Neural cell (in vitro differentiated cells): ENCODE results near the gene KCNJ1. TPM values are rescaled to one million over a fixed set of nuclear protein-coding genes. Genes with fewer than 3 reads are reported as not detected.

ENCODE experiments used
- H2AFZ ChIP-seq: fragments of 200-600, 300-800 bp; sonication (generic), shearing (Covaris generic); 2 replicates; pipeline ENCODE4 v1.6.0; 2014; ENCODE audit warnings: low read depth, mild to moderate bottlenecking, antibody characterized with exemption, low read length, moderate library complexity
- H3F3A ChIP-seq: fragments of 200-600 bp; shearing (Covaris generic); 2 replicates; pipeline ENCODE4 v1.6.1; 2016; ENCODE audit warnings: mild to moderate bottlenecking, moderate library complexity, mixed read lengths, antibody characterized with exemption, low read length; ENCODE audit not compliant: insufficient read depth, poor library complexity, severe bottlenecking
- H3K27ac ChIP-seq: fragments of 200-600, 300-800 bp; sonication (generic), shearing (Covaris generic); 2 replicates; pipeline ENCODE4 v1.5.1; 2014; ENCODE audit warnings: mild to moderate bottlenecking, low read length, moderate library complexity
- H3K27me3 ChIP-seq: fragments of 300-800, 200-600 bp; sonication (generic), shearing (Covaris generic); 2 replicates; pipeline ENCODE4 v1.6.0; 2014; ENCODE audit warnings: mild to moderate bottlenecking, low read depth, low read length, moderate library complexity; ENCODE audit not compliant: insufficient read depth
- H3K36me3 ChIP-seq: fragments of 300-800, 200-600 bp; sonication (generic), shearing (Covaris generic); 2 replicates; pipeline ENCODE4 v1.5.1; 2014; ENCODE audit warnings: mild to moderate bottlenecking, antibody characterized with exemption, low read length, moderate library complexity; ENCODE audit not compliant: insufficient read depth
- H3K4me2 ChIP-seq: fragments of 300-800, 200-600 bp; sonication (generic), shearing (Covaris generic); 2 replicates; pipeline ENCODE4 v1.6.0; 2014; ENCODE audit warnings: mild to moderate bottlenecking, low read length
- H3K4me3 ChIP-seq: fragments of 300-800, 200-600 bp; sonication (generic), shearing (Covaris generic); 2 replicates; pipeline ENCODE4 v1.5.1; 2014; ENCODE audit warnings: mild to moderate bottlenecking, low read length, moderate library complexity
- H3K79me2 ChIP-seq: fragments of 200-600 bp; shearing (Covaris generic); replicated peaks from 2 replicates; pipeline ENCODE4 v1.6.0; 2014; ENCODE audit warnings: mild to moderate bottlenecking, low read length, moderate library complexity; ENCODE audit not compliant: insufficient read depth
- H3K9ac ChIP-seq: fragments of 300-800, 200-600 bp; sonication (generic), shearing (Covaris generic); 2 replicates; pipeline ENCODE4 v1.6.1; 2016; ENCODE audit warnings: mild to moderate bottlenecking, low read length, mixed read lengths
- H3K9me2 ChIP-seq: fragments of 200-600 bp; shearing (Covaris generic); 2 replicates; pipeline ENCODE4 v1.6.1; 2016; ENCODE audit warnings: mild to moderate bottlenecking, low read length, mixed read lengths; ENCODE audit not compliant: insufficient read depth
- H3K9me3 ChIP-seq: fragments of 200-600, 300-800 bp; sonication (generic), shearing (Covaris generic); 2 replicates; pipeline ENCODE4 v1.6.1; 2016; ENCODE audit warnings: mild to moderate bottlenecking, mixed run types, low read length, moderate library complexity, mixed read lengths
- H4K20me1 ChIP-seq: fragments of 200-600 bp; shearing (Covaris generic); 2 replicates; pipeline ENCODE4 v1.6.1; 2016; ENCODE audit warnings: mild to moderate bottlenecking, mixed run types; ENCODE audit not compliant: insufficient read depth
- EP300 ChIP-seq: fragments of 450-650 bp; conservative IDR thresholded peaks from 2 replicates; pipeline ENCODE4 v1.6.1; 2014; ENCODE audit warnings: antibody characterized with exemption, mild to moderate bottlenecking, moderate library complexity; ENCODE audit not compliant: poor library complexity, severe bottlenecking
- EZH2 ChIP-seq: fragments of 200-600, 300-800 bp; shearing (Covaris generic), sonication (generic); IDR thresholded peaks from 2 replicates; pipeline ENCODE4 v1.6.1; 2014; ENCODE audit warnings: antibody characterized with exemption, low read length, borderline replicate concordance, mild to moderate bottlenecking; ENCODE audit not compliant: insufficient read depth, poor library complexity, severe bottlenecking
- MXI1 ChIP-seq: fragments of 450-650 bp; conservative IDR thresholded peaks from 2 replicates; pipeline ENCODE4 v1.6.1; 2014; ENCODE audit warnings: antibody characterized with exemption, mild to moderate bottlenecking; ENCODE audit not compliant: poor library complexity, severe bottlenecking
- RAD21 ChIP-seq: fragments of 450-650 bp; conservative IDR thresholded peaks from 2 replicates; pipeline ENCODE4 v1.6.1; 2014; ENCODE audit warnings: antibody characterized with exemption, mild to moderate bottlenecking, moderate library complexity
- REST ChIP-seq: IDR thresholded peaks from 2 replicates; pipeline ENCODE4 v1.6.1; 2012; ENCODE audit warnings: borderline replicate concordance
- SMC3 ChIP-seq: fragments of 450-650 bp; conservative IDR thresholded peaks from 2 replicates; pipeline ENCODE4 v1.6.1; 2014; ENCODE audit warnings: antibody characterized with exemption, mild to moderate bottlenecking, moderate library complexity; ENCODE audit not compliant: poor library complexity
- TAF1 ChIP-seq: IDR thresholded peaks from 2 replicates; pipeline ENCODE4 v1.6.1; 2012; ENCODE audit warnings: low read depth
- polyA plus RNA-seq: library from polyadenylated mRNA; depleted of rRNA; stranded (reverse); fragments of >200 nt; gene quantifications from 2 replicates; pipeline ENCODE4 v1.2.3, GENCODE V29; 2014
- TF ChIP-seq, protein P1 (sequence below): fragments of 450-650 bp; IDR thresholded peaks from 2 replicates; pipeline ENCODE4 v1.5.1; 2014; ENCODE audit warnings: antibody characterized with exemption, mild to moderate bottlenecking, moderate library complexity; ENCODE audit not compliant: poor library complexity, severe bottlenecking

KCNJ1 gene
- polyA plus RNA-seq, 1 donor from 2014 or later = 0.22 TPM

GRCh38 chr11:128886406-128887124, 19.5 kb upstream of the KCNJ1 start:
- Histone ChIP-seq H3K4me2 (no peak overlapping the region), H3K4me3 (no peak overlapping the region), H2AFZ (no peak overlapping the region), H3K9me2 (no peaks in the 10 kb centered on the region), H3K36me3 (no peaks in the 10 kb centered on the region), H3K9ac (no peak overlapping the region), H3K79me2 (no peaks in the 10 kb centered on the region), H3F3A (no peaks in the 10 kb centered on the region), H3K27me3 (peaks cover 38% of the 10 kb centered on the region), H3K27ac (no peak overlapping the region), H3K9me3 (no peaks in the 10 kb centered on the region), H4K20me1 (no peaks in the 10 kb centered on the region)
- TF ChIP-seq EP300 = no peak
- TF ChIP-seq MXI1 = no peak
- TF ChIP-seq, protein P1, sequence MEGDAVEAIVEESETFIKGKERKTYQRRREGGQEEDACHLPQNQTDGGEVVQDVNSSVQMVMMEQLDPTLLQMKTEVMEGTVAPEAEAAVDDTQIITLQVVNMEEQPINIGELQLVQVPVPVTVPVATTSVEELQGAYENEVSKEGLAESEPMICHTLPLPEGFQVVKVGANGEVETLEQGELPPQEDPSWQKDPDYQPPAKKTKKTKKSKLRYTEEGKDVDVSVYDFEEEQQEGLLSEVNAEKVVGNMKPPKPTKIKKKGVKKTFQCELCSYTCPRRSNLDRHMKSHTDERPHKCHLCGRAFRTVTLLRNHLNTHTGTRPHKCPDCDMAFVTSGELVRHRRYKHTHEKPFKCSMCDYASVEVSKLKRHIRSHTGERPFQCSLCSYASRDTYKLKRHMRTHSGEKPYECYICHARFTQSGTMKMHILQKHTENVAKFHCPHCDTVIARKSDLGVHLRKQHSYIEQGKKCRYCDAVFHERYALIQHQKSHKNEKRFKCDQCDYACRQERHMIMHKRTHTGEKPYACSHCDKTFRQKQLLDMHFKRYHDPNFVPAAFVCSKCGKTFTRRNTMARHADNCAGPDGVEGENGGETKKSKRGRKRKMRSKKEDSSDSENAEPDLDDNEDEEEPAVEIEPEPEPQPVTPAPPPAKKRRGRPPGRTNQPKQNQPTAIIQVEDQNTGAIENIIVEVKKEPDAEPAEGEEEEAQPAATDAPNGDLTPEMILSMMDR = peak; percentile 62
- peak; percentile 74 for TF ChIP-seq SMC3
- TF ChIP-seq RAD21 = peak; percentile 67

- Histone ChIP-seq H3F3A (no peaks in the 10 kb centered on the region), H3K9ac (no peak overlapping the region), H2AFZ (no peak overlapping the region), H3K9me3 (no peaks in the 10 kb centered on the region), H3K4me3 (no peak overlapping the region), H3K27me3 (peaks cover 23% of the 10 kb centered on the region), H4K20me1 (no peaks in the 10 kb centered on the region), H3K9me2 (no peaks in the 10 kb centered on the region), H3K36me3 (no peaks in the 10 kb centered on the region), H3K79me2 (no peaks in the 10 kb centered on the region), H3K27ac (no peak overlapping the region), H3K4me2 (no peak overlapping the region)
- peak; percentile 94 for TF ChIP-seq RAD21
- TF ChIP-seq MXI1 = no peak
- TF ChIP-seq SMC3 = peak; percentile 95
- TF ChIP-seq, protein P1 = peak; percentile 86
Measured at GRCh38 chr11:128884703-128885338, 17.7 kb upstream of the KCNJ1 start.

GRCh38 chr11:128884054-128884453, 17.0 kb upstream of the KCNJ1 start:
- no peaks in the 10 kb centered on the region for H3K9me2 ChIP-seq
- H3K79me2 ChIP-seq = no peaks in the 10 kb centered on the region
- no peaks in the 10 kb centered on the region for H3F3A ChIP-seq
- no peak overlapping the region for H2AFZ ChIP-seq
- H3K27ac ChIP-seq = no peak overlapping the region
- no peak overlapping the region for H3K4me2 ChIP-seq
- peaks cover 15% of the 10 kb centered on the region for H3K27me3 ChIP-seq
- H4K20me1 ChIP-seq = no peaks in the 10 kb centered on the region
- H3K4me3 ChIP-seq = no peak overlapping the region
- no peaks in the 10 kb centered on the region for H3K36me3 ChIP-seq
- H3K9ac ChIP-seq = no peak overlapping the region
- no peaks in the 10 kb centered on the region for H3K9me3 ChIP-seq
- TF ChIP-seq REST (no peak), EP300 (no peak), RAD21 (no peak), TAF1 (no peak), MXI1 (no peak), SMC3 (no peak), EZH2 (no peak)
- TF ChIP-seq, protein P1 = no peak
